Stomach (tissue), 4 donors: ENCODE results near the gene TP53AIP1.

Source experiments
- POLR2A ChIP-seq, 4 donors: fragments of 450-650 bp; IDR thresholded peaks; one replicate each; pipeline ENCODE4 v1.6.1; 2016; ENCODE audit warnings: antibody characterized with exemption in 4 of 4, control low read depth in 2 of 4, mild to moderate bottlenecking in 1 of 4, moderate library complexity in 1 of 4
- POLR2AphosphoS5 ChIP-seq, 3 donors: sonication (generic); formaldehyde crosslinking; IDR thresholded peaks; one replicate each; pipeline ENCODE4 v1.6.1; 2016; ENCODE audit warnings: antibody characterized with exemption in 3 of 3
- TF ChIP-seq, protein P1 (sequence below), 7 experiments: fragments of 450-650 bp in 4 of 7; fragments of 200-600 bp in 3 of 7; sonication (generic) in 3 of 7; IDR thresholded peaks; one replicate each; pipeline ENCODE4 v1.5.1; 2016 to 2019; ENCODE audit warnings: antibody characterized with exemption in 7 of 7, control low read depth in 2 of 7, mild to moderate bottlenecking in 1 of 7

DNA sequence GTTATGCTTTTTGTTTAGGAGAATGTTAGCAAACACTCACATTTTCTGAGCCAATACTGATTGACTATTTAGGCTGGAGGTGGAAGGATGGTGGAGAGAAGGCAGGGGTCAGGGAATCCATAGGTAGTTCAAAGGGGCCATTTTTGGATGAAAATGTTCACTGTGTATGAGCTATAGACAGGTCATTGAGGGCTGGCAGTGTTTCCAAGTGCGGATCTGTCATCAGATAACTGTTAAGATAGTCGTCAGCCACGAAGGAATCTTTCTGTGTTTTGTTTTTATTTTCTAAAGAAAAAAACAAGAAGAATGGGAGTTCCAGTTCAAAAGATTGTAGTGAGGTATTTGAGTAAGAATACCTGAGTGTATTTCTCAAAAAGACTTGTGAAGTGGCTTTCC, 48.4 kb downstream of the TP53AIP1 start:
- TF ChIP-seq, protein P1, sequence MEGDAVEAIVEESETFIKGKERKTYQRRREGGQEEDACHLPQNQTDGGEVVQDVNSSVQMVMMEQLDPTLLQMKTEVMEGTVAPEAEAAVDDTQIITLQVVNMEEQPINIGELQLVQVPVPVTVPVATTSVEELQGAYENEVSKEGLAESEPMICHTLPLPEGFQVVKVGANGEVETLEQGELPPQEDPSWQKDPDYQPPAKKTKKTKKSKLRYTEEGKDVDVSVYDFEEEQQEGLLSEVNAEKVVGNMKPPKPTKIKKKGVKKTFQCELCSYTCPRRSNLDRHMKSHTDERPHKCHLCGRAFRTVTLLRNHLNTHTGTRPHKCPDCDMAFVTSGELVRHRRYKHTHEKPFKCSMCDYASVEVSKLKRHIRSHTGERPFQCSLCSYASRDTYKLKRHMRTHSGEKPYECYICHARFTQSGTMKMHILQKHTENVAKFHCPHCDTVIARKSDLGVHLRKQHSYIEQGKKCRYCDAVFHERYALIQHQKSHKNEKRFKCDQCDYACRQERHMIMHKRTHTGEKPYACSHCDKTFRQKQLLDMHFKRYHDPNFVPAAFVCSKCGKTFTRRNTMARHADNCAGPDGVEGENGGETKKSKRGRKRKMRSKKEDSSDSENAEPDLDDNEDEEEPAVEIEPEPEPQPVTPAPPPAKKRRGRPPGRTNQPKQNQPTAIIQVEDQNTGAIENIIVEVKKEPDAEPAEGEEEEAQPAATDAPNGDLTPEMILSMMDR (IDR thresholded peaks at IDR 0.05): no peak
- TF ChIP-seq POLR2AphosphoS5 (IDR thresholded peaks at IDR 0.05) (no peak), POLR2A (IDR thresholded peaks at IDR 0.05) (no peak)
